Smooth muscle cell (in vitro differentiated cells): ENCODE measurements around the gene CHKA. TPM values are rescaled to one million over a fixed set of nuclear protein-coding genes. Genes with fewer than 3 reads are reported as not detected.

Experiments
- DNase-seq: peaks from one replicate; lab custom pipeline; 2025; ENCODE audit not compliant: unreplicated experiment; lab: John Stamatoyannopoulos, UW
- H2AFZ ChIP-seq: fragments of 200-600 bp; sonication (generic); 2 replicates; pipeline ENCODE4 v1.6.0; 2016; ENCODE audit warnings: antibody characterized with exemption, low read depth, mild to moderate bottlenecking
- H3F3A ChIP-seq: fragments of 200-600 bp; sonication (generic); 2 replicates; pipeline ENCODE4 v1.6.0; 2017; ENCODE audit warnings: antibody characterized with exemption, low read depth
- H3K27ac ChIP-seq: fragments of 200-600 bp; sonication (generic); 2 replicates; pipeline ENCODE4 v1.5.1; 2016; ENCODE audit warnings: low read depth, mild to moderate bottlenecking
- H3K27me3 ChIP-seq: fragments of 200-600 bp; sonication (generic); 2 replicates; pipeline ENCODE4 v1.6.1; 2016; ENCODE audit warnings: low read depth, mild to moderate bottlenecking
- H3K36me3 ChIP-seq: fragments of 200-600 bp; sonication (generic); 2 replicates; pipeline ENCODE4 v1.5.1; 2016; ENCODE audit warnings: low read depth
- H3K4me1 ChIP-seq: fragments of 200-600 bp; sonication (generic); 2 replicates; pipeline ENCODE4 v1.5.1; 2016; ENCODE audit warnings: low read depth
- H3K4me2 ChIP-seq: fragments of 200-600 bp; sonication (generic); 2 replicates; pipeline ENCODE4 v1.6.0; 2016; ENCODE audit warnings: mild to moderate bottlenecking
- H3K4me3 ChIP-seq: fragments of 200-600 bp; sonication (generic); 2 replicates; pipeline ENCODE4 v1.5.1; 2016; ENCODE audit warnings: mild to moderate bottlenecking
- H3K79me2 ChIP-seq: fragments of 200-600 bp; sonication (generic); 2 replicates; pipeline ENCODE4 v1.6.0; 2016; ENCODE audit warnings: low read depth, mild to moderate bottlenecking
- H3K9ac ChIP-seq: fragments of 200-600 bp; sonication (generic); 2 replicates; pipeline ENCODE4 v1.6.0; 2016; ENCODE audit warnings: low read depth
- H3K9me3 ChIP-seq: fragments of 200-600 bp; sonication (generic); replicated peaks from 2 replicates; pipeline ENCODE4 v1.5.1; 2016; ENCODE audit warnings: low read depth
- H4K20me1 ChIP-seq: fragments of 200-600 bp; sonication (generic); 2 replicates; pipeline ENCODE4 v1.6.0; 2016; ENCODE audit warnings: low read depth
- WGBS: methylation state at CpG from one replicate; pipeline ENCODE4 v1.1.7; 2016; ENCODE audit warnings: low lambda C conversion rate; 5-methylcytosine and 5-hydroxymethylcytosine counted together
- polyA plus RNA-seq: library from polyadenylated mRNA; unstranded; fragments of >200 nt; fragmentation: Nextera tagmentation; extraction: Ambion mirVana; gene quantifications from 2 replicates; pipeline ENCODE4 v1.2.1, GENCODE V29; 2016
- total RNA-seq: library from RNA; depleted of rRNA; stranded (reverse); fragments of >200 nt; gene quantifications from 2 replicates; pipeline ENCODE4 v1.2.3, GENCODE V29; 2014
- TF ChIP-seq, protein P1 (sequence below): fragments of 200-600 bp; sonication (generic); IDR thresholded peaks from 2 replicates; pipeline ENCODE4 v1.5.1; 2017; ENCODE audit warnings: borderline replicate concordance, mild to moderate bottlenecking, antibody characterized with exemption; ENCODE audit not compliant: insufficient read depth, poor library complexity, severe bottlenecking

The CHKA gene
- total and polyA plus RNA-seq, 2 experiments from 2014 or later: 19.9 to 31.1 TPM

GRCh38 chr11:68053981-68054812 lies 67.0 kb downstream of the CHKA start:
- Histone ChIP-seq H3F3A (peaks cover 10% of the 10 kb centered on the region), H3K9me3 (no peaks in the 10 kb centered on the region), H4K20me1 (no peaks in the 10 kb centered on the region), H3K9ac (no peak overlapping the region), H3K4me1 (no peaks in the 10 kb centered on the region), H3K4me3 (no peak overlapping the region), H3K4me2 (no peak overlapping the region), H3K79me2 (no peaks in the 10 kb centered on the region), H3K27me3 (no peaks in the 10 kb centered on the region), H2AFZ (no peak overlapping the region), H3K36me3 (no peaks in the 10 kb centered on the region), H3K27ac (no peak overlapping the region)
- 94% methylated on average over 11 of the region's 11 CpGs for WGBS
- TF ChIP-seq, protein P1, sequence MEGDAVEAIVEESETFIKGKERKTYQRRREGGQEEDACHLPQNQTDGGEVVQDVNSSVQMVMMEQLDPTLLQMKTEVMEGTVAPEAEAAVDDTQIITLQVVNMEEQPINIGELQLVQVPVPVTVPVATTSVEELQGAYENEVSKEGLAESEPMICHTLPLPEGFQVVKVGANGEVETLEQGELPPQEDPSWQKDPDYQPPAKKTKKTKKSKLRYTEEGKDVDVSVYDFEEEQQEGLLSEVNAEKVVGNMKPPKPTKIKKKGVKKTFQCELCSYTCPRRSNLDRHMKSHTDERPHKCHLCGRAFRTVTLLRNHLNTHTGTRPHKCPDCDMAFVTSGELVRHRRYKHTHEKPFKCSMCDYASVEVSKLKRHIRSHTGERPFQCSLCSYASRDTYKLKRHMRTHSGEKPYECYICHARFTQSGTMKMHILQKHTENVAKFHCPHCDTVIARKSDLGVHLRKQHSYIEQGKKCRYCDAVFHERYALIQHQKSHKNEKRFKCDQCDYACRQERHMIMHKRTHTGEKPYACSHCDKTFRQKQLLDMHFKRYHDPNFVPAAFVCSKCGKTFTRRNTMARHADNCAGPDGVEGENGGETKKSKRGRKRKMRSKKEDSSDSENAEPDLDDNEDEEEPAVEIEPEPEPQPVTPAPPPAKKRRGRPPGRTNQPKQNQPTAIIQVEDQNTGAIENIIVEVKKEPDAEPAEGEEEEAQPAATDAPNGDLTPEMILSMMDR: no peak
- no peak for DNase-seq

GRCh38 chr11:68053117-68053516 lies 68.1 kb downstream of the CHKA start:
- H3K4me1 ChIP-seq: no peaks in the 10 kb centered on the region
- H3K36me3 ChIP-seq: no peaks in the 10 kb centered on the region
- no peaks in the 10 kb centered on the region for H4K20me1 ChIP-seq
- no peak overlapping the region for H3K9ac ChIP-seq
- H3K27me3 ChIP-seq: no peaks in the 10 kb centered on the region
- DNase-seq: no peak
- 89% methylated on average over 9 of the region's 9 CpGs for WGBS
- H3K27ac ChIP-seq: no peak overlapping the region
- TF ChIP-seq, protein P1: no peak
- H3K9me3 ChIP-seq: no peaks in the 10 kb centered on the region
- peaks cover 10% of the 10 kb centered on the region for H3F3A ChIP-seq
- no peak overlapping the region for H3K4me3 ChIP-seq
- H3K79me2 ChIP-seq: no peaks in the 10 kb centered on the region
- no peak overlapping the region for H3K4me2 ChIP-seq
- H2AFZ ChIP-seq: no peak overlapping the region

GRCh38 chr11:68052137-68052873 lies 68.9 kb downstream of the CHKA start:
- no peak overlapping the region for H3K9ac ChIP-seq
- H3K4me1 ChIP-seq: no peaks in the 10 kb centered on the region
- no peaks in the 10 kb centered on the region for H3K9me3 ChIP-seq
- H3K27ac ChIP-seq: no peak overlapping the region
- TF ChIP-seq, protein P1: no peak
- no peaks in the 10 kb centered on the region for H3K36me3 ChIP-seq
- 90% methylated on average over 15 of the region's 15 CpGs for WGBS
- H3K79me2 ChIP-seq: no peaks in the 10 kb centered on the region
- H2AFZ ChIP-seq: no peak overlapping the region
- no peak overlapping the region for H3K4me2 ChIP-seq
- peaks cover 10% of the 10 kb centered on the region for H3F3A ChIP-seq
- DNase-seq: no peak
- H4K20me1 ChIP-seq: no peaks in the 10 kb centered on the region
- no peaks in the 10 kb centered on the region for H3K27me3 ChIP-seq
- no peak overlapping the region for H3K4me3 ChIP-seq
